Thyroid gland (tissue), 4 donors: ENCODE measurements around the gene EFCC1. TPM values are rescaled to one million over a fixed set of nuclear protein-coding genes. Genes with fewer than 3 reads are reported as not detected.
A peak's percentile ranks its signal among the peaks of the same experiment; 100 is the strongest.

Experiments
- DNase-seq, 2 donors: peaks; one replicate each; pipeline ENCODE4 v3.0.0-alpha.2; 2019
- H3K27ac ChIP-seq, 3 donors: fragments of 200-600 bp; sonication (generic); 1 replicate in 2 of 3; 2 replicates in 1 of 3; pipeline ENCODE4 v1.5.1; 2016 to 2019; ENCODE audit warnings: mild to moderate bottlenecking in 1 of 3, moderate library complexity in 1 of 3
- H3K27me3 ChIP-seq: fragments of 200-600 bp; sonication (generic); one replicate; pipeline ENCODE4 v1.5.1; 2019
- H3K36me3 ChIP-seq, 2 donors: fragments of 200-600 bp; sonication (generic); one replicate each; pipeline ENCODE4 v1.5.1; 2016 to 2019
- H3K4me1 ChIP-seq, 2 donors: fragments of 200-600 bp; sonication (generic); one replicate each; pipeline ENCODE4 v1.5.1; 2017 to 2019
- H3K4me3 ChIP-seq, 3 donors: fragments of 200-600 bp; sonication (generic); replicated peaks in 1 of 3; 1 replicate in 2 of 3; 2 replicates in 1 of 3; pipeline ENCODE4 v1.5.1; 2016; ENCODE audit warnings: mild to moderate bottlenecking in 1 of 3
- H3K9me3 ChIP-seq: fragments of 200-600 bp; sonication (generic); one replicate; pipeline ENCODE4 v1.5.1; 2017
- CTCF ChIP-seq, 6 experiments: fragments of 200-600 bp in 3 of 6; fragments of 450-650 bp in 3 of 6; sonication (generic) in 3 of 6; IDR thresholded peaks; one replicate each; pipeline ENCODE4 v1.5.1; 2016 to 2019; ENCODE audit warnings: antibody characterized with exemption in 6 of 6, mild to moderate bottlenecking in 2 of 6, inconsistent platforms in 1 of 6, moderate library complexity in 1 of 6
- POLR2A ChIP-seq, 2 donors: fragments of 450-650 bp; IDR thresholded peaks; one replicate each; pipeline ENCODE4 v1.6.1; 2017; ENCODE audit warnings: antibody characterized with exemption in 2 of 2, mild to moderate bottlenecking in 2 of 2, moderate library complexity in 1 of 2
- WGBS, 2 donors: methylation state at CpG; one replicate each; pipeline ENCODE4 v1.1.5; 2017; 5-methylcytosine and 5-hydroxymethylcytosine counted together
- intact Hi-C: fragments of 100-400 bp; cut with DNase I; formaldehyde crosslinking; loops from one replicate; pipeline ENCODE4 v1.15.1; 2023
- total RNA-seq, 4 donors: library from RNA; depleted of rRNA; stranded (reverse); fragments of >200 nt; gene quantifications; one replicate each; pipeline ENCODE4 v1.2.3, GENCODE V29; 2016

EFCC1 gene
- total RNA-seq, 4 donors from 2014 or later: 3.6 to 16.8 (median 9.9) TPM

GRCh38 chr3:129002573-129003569 is 1.8 kb downstream of the EFCC1 start:
- no peak for DNase-seq
- Histone ChIP-seq H3K9me3 (no peaks in the 10 kb centered on the region), H3K27me3 (no peaks in the 10 kb centered on the region), H3K4me1 (peaks cover 17 to 41% of the 10 kb centered on the region in 2 donors), H3K36me3 (no peaks in the 10 kb centered on the region), H3K27ac (peak overlapping the region in 1 of 3 donors; percentile 43), H3K4me3 (no peak overlapping the region)
- intact Hi-C loops: no loop called here
- WGBS, 2 donors: 37 to 44% methylated on average over 26 to 28 of the region's 28 CpGs
- TF ChIP-seq CTCF (IDR thresholded peaks at IDR 0.05): no peak
- no peak for TF ChIP-seq POLR2A (IDR thresholded peaks at IDR 0.05)

GRCh38 chr3:129003578-129004112 is 2.5 kb downstream of the EFCC1 start:
- TF ChIP-seq CTCF (IDR thresholded peaks at IDR 0.05): peak in 3 of 6 experiments; percentile 44 to 48 (median 46)
- no peak for TF ChIP-seq POLR2A (IDR thresholded peaks at IDR 0.05)
- Histone ChIP-seq H3K27me3 (no peaks in the 10 kb centered on the region), H3K9me3 (no peaks in the 10 kb centered on the region), H3K27ac (peak overlapping the region in 1 of 3 donors; percentile 43), H3K36me3 (no peaks in the 10 kb centered on the region), H3K4me3 (no peak overlapping the region), H3K4me1 (peaks cover 17 to 41% of the 10 kb centered on the region in 2 donors)
- WGBS, 2 donors: 12 to 19% methylated on average over 25 to 30 of the region's 55 CpGs
- peak; percentile 60 to 61 for DNase-seq
- intact Hi-C loops: no loop called here

- Histone ChIP-seq H3K9me3 (no peaks in the 10 kb centered on the region), H3K36me3 (no peaks in the 10 kb centered on the region), H3K27me3 (no peaks in the 10 kb centered on the region), H3K4me3 (no peak overlapping the region), H3K4me1 (peaks cover 17 to 41% of the 10 kb centered on the region in 2 donors), H3K27ac (peak overlapping the region in 2 of 3 donors; percentile 1 to 36)
- intact Hi-C loops: no loop called here
- peak in 1 of 2 donors; percentile 10 for DNase-seq
- no peak for TF ChIP-seq POLR2A (IDR thresholded peaks at IDR 0.05)
- TF ChIP-seq CTCF (IDR thresholded peaks at IDR 0.05): no peak
- WGBS, 2 donors: 79 to 85% methylated on average over 6 of the region's 6 CpGs
Measured at GRCh38 chr3:129004639-129005295, 3.7 kb downstream of the EFCC1 start.

GRCh38 chr3:129005526-129006303 is 4.6 kb downstream of the EFCC1 start:
- no peaks in the 10 kb centered on the region for H3K9me3 ChIP-seq
- no peaks in the 10 kb centered on the region for H3K27me3 ChIP-seq
- no peaks in the 10 kb centered on the region for H3K36me3 ChIP-seq
- H3K27ac ChIP-seq: peak overlapping the region in 2 of 3 donors; percentile 1 to 36
- peak; percentile 62 to 66 for DNase-seq
- no peak for TF ChIP-seq CTCF (IDR thresholded peaks at IDR 0.05)
- TF ChIP-seq POLR2A (IDR thresholded peaks at IDR 0.05): no peak
- 87 to 90% methylated on average over 4 of the region's 4 CpGs for WGBS, 2 donors
- peaks cover 15 to 38% of the 10 kb centered on the region in 2 donors for H3K4me1 ChIP-seq
- intact Hi-C loops: no loop called here
- no peak overlapping the region for H3K4me3 ChIP-seq
